GM12892 (cell line): ENCODE results near the gene NPAT.

ENCODE experiments used
- POLR2AphosphoS5 ChIP-seq: IDR thresholded peaks from 2 replicates; pipeline ENCODE4 v1.6.1; 2011; ENCODE audit warnings: low read depth, low read length, control low read depth
- TAF1 ChIP-seq: IDR thresholded peaks from 2 replicates; pipeline ENCODE4 v1.6.1; 2011; ENCODE audit warnings: low read depth, mild to moderate bottlenecking, control low read depth, low read length, borderline replicate concordance

DNA sequence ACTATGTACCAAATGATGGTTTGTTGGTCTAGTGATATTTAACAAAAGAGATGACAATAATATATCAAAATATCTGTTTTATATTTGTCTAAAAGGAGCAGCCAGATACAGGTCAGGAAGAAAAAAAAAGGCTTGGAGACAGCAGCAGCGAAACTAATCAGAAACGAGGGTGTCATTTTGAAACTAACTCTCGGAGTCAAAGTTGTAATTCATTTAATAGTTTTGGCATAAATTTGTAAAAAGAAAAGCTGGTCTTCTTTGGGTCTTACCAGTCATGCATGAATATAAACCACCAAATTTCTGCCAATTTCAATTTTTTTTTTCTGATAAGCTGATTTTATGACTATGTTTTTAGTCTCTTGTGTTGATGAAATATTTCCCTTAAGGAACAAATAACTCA, 25.5 kb downstream of the NPAT start:
- TF ChIP-seq POLR2AphosphoS5 (no peak), TAF1 (no peak)
